CD1c-positive myeloid dendritic cell (primary cell): Measurements from ENCODE around the gene MAGEB16.
A peak's percentile ranks its signal among the peaks of the same experiment; 100 is the strongest.

Experiments
- DNase-seq: peaks from one replicate; pipeline ENCODE4 v3.0.0-alpha.2; 2016; ENCODE audit errors: extremely low spot score

The MAGEB16 gene

DNA sequence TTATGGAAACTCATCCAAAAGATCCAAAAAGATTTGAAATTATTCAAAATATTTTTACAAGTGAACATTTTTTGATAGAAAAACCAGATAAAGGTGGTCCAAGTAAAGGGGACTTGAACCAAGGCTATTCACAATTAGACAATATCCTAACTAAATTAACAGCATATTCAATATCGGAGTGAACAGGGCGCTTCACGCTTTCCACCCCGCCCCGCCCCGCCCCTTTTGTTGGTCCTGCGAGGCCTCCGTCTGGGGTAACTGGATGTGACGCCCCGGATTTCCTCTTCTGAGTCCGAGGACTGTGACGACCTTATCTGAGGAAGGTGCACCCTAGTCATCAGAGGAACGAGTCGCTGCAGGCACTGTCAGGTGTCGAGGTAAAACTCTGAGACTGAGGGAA is at the start of gene MAGEB16:
Gene MAGEB16, plus strand, starts transcription at position 301 of the 400 bp plus-strand sequence. CDS start 3,855 bp downstream, outside the sequence.
- no peak for DNase-seq

DNA sequence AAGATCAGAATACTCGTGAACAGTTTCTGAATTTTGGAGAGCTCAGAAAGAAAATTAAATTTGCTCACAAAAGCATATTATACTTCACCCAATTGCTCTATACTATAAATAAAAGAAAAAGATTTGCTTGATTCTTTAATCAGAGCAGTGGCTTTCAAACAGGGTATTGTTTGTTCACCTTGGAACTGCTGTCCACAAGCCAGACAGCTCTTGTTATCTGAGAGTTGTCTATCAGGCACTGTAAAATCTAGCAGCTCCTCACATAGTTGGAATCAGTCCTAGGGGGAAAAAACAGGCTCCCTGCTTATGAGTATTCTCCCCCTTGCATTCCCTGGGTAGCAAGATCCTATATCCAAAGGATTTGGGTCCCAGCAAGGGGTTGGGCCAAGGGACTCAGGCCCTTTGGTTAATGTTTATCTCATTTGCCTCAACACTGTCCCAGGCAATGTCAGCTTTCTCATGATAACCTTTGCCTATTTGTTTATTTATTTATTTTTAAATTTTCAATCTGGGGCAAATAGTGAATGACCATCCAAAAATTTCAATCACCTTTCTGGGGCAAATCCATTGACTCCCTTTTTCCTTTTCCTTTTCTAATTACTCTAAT is 24.1 kb upstream of the MAGEB16 start:
- DNase-seq, result no peak

DNA sequence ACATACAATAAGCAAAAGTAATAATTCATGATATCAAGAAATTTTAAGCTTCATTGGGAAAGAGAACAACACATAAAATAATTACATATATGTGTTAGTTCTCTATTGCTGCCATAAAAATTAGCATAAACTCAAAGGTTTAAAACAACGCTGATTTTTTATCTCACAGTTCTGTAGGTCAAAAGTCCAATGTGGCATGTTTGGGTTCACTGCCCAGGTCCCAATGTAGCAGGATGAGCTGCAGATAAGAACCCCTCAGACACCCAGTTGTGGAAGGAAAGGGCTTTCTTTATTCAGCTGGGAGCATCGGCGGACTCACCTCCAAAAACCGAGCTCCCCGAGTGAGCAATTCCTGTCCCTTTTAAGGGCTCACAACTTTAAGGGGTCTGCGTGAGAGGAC is 13.1 kb upstream of the MAGEB16 start:
- no peak for DNase-seq

DNA sequence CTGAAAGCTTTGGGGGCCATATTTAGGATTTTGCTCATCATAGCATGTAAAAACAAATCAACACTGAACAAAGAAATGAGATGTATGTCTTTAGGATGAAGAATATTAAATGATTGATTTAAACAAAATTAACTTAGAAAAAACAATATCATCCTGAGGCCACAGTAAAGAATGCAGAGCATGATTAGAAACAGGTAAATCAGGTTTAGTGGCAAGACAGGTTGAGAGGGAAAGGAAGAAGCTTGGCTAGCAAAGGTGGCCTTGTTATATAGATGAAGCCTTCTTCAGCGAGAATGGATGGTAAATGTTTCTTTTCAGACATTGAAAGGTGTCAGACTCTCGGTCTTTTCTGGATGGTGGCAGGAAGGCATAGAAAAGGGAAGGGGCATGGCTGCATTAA is 11.9 kb upstream of the MAGEB16 start:
- no peak for DNase-seq

DNA sequence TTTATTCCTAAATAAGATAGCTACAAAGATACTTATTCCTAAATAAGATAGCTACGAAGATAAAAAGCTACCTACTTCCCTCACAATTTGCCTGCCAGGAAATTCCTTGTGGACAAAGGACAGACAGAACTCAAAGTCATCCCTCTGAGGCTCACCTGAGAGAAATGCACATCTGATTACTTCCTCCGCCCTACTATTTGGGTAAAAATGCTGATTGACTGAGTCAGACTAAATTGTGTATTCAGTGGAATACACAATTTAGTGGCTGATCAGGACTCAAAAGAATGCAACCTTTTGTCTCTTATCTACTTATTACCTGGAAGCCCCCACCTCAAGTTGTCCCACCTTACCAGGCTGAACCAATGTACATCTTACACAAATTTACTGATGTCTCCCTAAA is 10.3 kb upstream of the MAGEB16 start:
- DNase-seq, result no peak

DNA sequence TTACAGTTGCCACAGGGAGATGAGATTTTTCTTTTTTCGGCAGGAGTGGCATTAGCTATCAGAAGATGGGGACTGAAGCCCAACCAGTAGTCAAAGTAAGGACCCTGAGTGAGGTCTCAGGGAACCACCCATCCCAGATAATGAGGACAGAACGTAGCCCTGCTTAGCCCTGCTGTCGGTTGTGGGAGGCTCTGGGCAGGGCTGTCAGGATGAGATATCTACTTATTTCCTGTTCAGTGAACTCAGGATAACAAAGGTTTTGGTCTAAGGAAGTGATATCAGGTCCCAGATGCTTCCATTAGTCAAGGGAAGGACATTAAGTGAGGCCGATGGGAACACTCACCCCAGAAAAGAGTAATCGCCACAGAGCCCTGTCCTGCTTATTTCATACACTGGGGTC is 2.3 kb downstream of the MAGEB16 start:
- no peak for DNase-seq

DNA sequence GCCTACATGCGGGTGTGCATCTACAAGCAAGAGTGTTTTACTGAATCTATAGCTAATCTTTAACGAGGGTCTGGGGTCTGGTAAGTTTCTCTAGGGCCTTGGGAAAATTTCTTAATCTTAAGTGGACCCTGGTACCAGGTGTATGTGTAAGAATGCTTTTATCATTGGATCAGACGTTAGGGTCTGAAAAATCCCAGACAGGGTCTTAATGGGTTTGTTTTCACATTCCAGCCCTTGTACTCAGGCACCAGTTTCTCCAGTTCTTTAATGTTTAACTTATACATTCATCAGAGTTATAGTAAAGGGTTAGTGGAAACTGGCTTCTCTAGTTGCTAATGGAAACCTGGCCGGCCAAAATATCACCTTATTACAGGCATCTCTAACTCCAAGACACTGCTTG is 11.6 kb downstream of the MAGEB16 start:
- DNase-seq, result no peak

DNA sequence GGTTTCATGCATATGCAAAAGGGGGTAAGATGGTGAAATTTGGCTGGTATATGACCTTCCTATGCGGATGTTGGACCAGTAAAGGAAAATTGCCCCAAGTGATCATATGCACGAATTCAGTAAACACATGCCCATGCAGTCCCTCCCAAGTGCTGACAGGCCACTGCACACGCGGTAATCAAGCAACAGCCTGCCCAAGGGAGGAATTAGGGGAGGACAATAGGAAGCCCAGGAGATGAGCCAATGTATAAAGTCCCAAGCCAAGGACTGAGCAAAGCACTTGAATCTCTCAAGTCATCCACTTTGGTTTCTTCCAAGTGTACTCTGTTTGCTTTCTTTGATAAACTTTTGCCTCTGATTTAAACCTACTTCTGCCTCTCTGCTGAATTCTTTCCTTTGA is 21.1 kb downstream of the MAGEB16 start:
- DNase-seq, result no peak

DNA sequence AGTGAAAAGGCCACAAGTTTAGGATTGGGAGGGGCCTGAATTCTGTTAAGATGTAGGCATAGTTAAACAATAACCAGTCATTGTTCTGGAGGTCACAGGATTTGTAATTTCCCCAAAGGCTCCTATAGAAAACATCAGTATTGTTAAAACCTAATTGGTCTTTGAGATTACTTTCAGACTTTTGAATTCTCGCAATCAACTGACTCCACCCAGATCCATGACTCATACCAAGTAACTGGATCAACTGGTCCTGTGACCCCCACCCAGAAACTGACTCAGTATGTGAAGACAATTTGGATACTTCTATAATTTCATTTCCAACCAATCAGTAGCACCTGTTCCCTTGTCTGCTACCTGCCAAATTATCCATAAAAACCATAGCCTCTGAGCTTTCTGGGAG is 28.4 kb downstream of the MAGEB16 start:
- DNase-seq, result no peak

DNA sequence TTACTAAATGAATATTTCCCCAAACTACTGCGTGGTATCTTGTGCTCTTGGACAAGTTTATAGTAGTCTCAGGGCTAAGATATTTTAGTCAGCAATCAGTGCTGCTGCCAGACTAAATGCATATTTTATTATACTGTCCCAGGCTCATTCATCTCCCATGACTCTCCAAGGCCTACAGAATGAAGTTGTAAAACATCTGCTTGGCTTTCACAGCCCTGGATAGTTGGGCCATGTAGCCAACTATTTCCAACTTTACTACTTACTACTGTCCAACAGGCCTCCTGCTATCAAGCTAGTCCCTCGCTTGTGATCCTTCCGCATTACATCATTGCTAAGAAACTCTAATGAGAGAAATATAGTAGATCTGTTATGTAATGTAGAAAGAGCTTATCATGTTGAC is 31.4 kb downstream of the MAGEB16 start:
- DNase-seq, result no peak

DNA sequence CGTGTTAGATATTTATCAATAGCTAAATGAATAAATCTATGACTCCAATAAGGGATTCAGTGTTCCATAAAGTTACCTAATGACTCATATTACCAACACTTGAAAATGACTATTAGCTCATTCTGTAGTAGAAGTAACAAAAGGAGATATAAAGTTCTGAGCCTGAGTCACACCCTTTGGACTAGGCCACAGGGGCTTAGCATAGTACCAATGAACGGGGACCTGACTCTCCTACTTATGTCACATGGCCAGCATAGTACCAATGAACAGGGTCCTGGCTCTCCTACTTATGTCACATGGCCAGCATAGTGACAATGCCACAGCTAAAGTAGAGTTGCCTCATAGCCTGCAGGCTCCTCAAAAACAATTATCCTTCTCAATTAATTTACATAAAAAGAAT is 43.7 kb downstream of the MAGEB16 start:
- DNase-seq, result peak; percentile 1

DNA sequence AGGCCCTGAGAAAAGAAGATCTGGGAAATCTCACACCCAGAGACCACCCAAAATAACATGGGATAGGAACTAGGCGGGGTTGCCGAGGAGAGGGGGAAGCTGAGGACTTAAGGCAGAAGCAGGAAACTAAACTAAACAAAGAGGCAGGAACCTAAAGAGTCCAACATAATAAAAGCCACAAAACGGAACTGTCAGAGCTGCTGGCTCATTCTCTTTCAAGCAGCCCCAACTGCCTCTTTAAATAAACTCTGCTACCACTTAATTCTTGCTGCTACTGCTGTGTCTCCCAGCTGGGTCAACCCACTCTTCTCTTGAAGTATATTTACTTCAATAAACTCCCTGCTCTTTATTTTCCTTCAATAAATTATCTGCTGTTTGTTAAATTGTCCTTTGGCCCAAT is 44.5 kb downstream of the MAGEB16 start:
- DNase-seq, result peak; percentile 34

DNA sequence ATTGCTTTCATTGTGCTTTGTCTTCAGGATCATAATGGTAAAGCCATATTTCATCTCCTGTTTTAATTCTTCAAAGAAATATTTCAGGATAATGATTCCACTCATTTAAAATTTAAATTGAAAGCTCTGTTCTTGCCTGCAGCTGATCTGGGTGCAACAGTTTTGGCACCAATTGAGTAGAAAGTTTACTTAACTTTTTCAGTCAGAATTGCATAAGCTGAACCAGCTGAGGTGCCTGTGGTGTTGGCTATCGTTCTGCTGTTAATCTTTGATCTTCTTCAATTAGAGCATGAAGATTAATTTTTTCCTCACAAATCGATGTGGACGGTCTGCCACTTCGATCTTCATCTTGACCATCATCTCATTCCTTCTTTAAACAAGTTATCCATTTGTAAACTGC is 49.6 kb downstream of the MAGEB16 start:
- DNase-seq, result no peak
